Measurements from ENCODE around the gene C2CD4C.

- no peak for TF ChIP-seq ZNF274 (IDR thresholded peaks at IDR 0.05; ENCODE audit: low read depth, low read length)
- TF ChIP-seq YY1 (IDR thresholded peaks at IDR 0.05; ENCODE audit: insufficient read depth, insufficient read length): no peak
Observed at GRCh38 chr19:403221-404027, 5.5 kb downstream of the C2CD4C start.
